Effector CD4-positive, alpha-beta T cell (primary cell): ENCODE results near the gene MT1B.
"Not testable (repeated sequence)": the region's sequence is repeated elsewhere in the genome, so short reads cannot be mapped to it uniquely, and the experiment has no call there.

Experiments
- DNase-seq: peaks from one replicate; pipeline ENCODE4 v3.0.0-alpha.2; 2020

MT1B gene

GRCh38 chr16:56621665-56622445 is 29.8 kb upstream of the MT1B start:
- DNase-seq = not testable (repeated sequence)

DNA sequence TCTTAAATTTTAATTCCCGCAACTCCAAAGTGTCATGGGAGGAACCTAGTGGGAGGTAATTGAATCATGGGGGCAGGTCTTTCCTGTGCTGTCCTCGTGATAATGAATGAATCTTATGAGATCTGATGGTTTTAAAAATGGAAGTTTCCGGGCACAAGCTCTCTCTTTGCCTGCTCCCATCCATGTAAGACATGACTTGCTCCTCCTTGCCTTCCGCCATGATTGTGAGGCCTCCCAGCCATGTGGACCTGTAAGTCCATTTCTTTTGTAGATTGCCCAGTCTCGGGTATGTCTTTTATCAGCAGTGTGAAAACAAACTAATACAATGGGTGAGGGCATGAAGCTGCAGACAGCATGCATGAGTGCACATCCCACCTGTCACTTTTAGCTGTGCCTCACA is 28.5 kb upstream of the MT1B start:
- not testable (repeated sequence) for DNase-seq

- DNase-seq = no peak
These were observed 28.0 kb upstream of the MT1B start for GRCh38 chr16:56623637-56624036.

- DNase-seq = peak; percentile 18
These were observed 26.3 kb upstream of the MT1B start, which contains the start of gene MT1E for GRCh38 chr16:56625140-56625942. Gene MT1E, plus strand, starts transcription at chr16:56625781. Its CDS starts 71 bp downstream, at chr16:56625852.

DNA sequence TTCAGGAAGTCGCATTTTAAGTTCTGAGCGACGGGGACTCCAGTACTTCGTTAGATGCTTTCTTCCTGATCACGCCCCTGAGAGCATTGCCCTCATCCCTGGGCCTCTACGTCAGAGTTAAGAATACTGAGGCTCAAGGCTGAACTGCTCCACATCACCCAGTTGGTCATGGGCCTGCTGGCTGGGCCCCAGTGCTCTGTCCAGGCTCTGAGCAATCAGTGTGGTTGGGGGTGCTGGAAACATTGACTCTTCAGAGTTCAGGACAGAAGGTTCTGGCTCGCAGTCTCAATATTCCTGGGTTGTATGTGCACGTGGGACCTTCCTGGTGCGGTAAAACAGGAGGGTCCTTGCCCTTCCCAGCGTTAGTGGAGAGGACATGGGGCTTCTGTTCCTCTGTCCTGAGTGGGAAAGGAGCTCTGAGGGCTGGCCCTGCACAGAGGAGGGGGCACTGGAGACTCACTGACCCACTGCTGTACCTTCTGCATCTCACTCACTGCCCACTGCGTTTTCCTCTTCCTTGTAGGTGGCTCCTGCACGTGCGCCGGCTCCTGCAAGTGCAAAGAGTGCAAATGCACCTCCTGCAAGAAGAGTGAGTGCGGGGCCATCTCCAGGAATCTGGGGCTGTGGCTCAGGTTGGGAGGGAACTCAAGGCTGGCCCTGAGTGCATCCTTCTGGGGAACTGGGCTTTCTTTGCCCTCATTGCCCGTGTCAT is 25.6 kb upstream of the MT1B start:
- DNase-seq = no peak

DNA sequence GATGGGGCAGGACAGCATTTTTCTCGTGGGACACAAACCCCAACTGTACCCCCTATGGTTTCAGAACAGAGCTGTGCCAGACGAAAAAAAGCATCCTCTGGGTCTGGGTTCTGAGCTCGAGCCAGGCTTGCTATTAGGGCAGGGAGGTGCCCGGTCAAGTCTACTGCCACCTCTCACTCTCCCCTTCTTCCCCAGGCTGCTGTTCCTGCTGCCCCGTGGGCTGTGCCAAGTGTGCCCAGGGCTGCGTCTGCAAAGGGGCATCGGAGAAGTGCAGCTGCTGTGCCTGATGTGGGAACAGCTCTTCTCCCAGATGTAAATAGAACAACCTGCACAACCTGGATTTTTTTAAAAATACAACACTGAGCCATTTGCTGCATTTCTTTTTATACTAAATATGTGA is 25.0 kb upstream of the MT1B start:
- no peak for DNase-seq

DNA sequence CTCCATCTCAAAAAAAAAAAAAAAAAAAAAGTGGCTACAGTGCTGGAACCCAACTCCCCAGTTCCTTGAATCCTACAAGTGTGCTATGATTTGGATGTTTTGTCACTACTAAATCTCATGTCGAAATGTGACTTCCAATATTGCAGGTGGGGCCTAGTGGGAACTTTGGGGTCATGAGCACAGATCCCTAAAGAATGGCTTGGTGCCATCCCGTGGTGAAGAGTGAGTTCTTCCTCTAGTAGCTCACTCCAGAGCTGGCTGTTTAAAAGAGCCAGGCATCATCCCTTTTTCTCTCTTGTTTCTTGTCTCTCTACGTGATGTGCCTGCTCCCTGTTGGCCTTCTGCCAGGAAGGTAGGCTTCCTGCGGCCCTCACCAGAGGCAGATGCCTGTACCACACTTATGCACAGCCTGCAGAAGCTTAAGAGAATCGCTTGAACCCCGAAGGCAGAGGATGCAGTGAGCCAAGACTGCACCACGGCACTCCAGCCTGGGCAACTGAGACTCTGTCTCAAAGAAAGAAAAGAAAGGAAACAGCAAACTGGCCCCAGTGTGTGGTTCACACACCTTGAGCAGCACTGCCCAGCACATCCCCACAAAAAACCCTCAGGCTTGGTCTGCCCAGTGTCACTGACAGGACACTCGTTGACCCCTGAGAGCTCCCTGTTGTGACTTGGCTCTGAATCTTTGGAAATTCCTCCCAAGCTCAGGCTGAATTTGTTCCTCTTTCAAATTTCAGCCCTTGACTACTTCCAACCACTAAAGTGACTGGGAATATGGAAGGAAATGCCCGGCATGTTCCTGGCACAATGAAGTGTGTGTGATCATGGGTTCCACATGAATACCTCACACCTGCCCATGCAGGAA is 23.0 kb upstream of the MT1B start:
- no peak for DNase-seq

DNA sequence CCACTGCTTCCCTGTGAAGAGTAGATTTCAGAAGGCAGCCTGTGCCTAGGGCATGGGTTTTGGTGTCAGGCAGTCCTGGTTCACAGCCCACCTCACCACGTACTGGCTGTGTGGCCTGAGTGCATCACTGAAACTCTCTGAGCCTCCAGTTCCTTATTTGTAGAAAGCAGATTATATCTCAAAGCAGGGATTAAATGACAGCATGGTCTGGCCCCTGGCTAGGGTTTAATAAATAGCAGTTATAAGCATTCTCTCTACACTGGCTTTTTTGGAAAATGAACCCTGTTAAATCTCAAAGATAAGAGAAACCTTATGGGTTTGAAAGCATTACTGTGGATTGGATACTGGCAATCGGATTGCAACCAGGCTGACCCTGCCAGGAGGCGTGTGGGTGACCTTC is 22.2 kb upstream of the MT1B start:
- DNase-seq = no peak

DNA sequence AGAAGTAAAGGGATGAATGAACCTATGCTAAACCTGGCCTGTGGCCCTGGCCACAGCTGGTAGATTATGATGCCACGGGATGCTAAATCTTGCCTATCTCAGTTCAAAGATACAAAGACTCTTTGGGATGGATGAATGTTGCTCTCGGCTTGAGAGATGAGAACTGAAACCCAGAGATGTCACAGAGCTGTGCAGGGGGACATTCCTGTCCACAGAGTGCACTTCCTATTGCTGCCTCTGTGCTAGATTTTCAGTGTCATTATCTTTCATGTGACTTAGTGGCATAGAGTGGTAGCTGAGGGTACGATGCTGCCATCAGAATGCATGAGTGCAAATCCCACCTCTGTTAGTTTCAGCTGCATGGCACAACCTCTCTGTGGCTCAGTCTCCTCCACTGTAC is 21.6 kb upstream of the MT1B start:
- no peak for DNase-seq

DNA sequence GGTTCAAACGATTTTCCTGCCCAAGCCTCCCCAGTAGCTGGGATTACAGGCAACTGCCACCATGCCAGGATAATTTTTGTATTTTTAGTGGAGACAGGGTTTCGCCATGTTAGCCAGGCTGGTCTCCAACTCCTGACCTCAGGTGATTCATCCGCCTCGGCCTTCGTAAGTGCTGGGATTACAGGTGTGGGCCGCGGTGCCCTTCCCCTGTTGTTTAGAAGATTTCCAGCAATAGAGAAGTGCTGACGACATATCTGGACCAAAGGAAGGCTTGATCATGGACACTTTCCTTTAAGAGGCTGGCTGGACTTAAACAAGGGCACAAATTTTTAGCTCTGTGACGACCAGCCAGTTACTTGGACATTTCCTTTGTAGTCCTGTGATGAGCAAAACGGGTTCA is 20.5 kb upstream of the MT1B start:
- no peak for DNase-seq

DNA sequence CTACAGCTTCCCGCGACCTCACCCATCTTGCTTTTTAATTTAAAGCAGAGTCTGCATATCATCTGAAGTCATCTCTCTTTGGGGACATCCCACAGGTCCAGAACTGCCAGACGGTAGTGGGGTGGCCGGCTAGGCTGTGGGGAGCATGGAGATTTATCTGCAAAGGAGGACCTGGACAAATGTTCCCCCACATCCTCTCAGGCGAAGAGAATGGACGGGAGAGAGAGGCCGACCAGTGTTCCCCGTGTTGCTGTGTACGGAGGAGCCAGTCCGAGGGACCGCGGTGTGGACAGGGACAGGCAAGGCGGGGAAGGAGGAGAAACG is 19.9 kb upstream of the MT1B start:
- DNase-seq = no peak

DNA sequence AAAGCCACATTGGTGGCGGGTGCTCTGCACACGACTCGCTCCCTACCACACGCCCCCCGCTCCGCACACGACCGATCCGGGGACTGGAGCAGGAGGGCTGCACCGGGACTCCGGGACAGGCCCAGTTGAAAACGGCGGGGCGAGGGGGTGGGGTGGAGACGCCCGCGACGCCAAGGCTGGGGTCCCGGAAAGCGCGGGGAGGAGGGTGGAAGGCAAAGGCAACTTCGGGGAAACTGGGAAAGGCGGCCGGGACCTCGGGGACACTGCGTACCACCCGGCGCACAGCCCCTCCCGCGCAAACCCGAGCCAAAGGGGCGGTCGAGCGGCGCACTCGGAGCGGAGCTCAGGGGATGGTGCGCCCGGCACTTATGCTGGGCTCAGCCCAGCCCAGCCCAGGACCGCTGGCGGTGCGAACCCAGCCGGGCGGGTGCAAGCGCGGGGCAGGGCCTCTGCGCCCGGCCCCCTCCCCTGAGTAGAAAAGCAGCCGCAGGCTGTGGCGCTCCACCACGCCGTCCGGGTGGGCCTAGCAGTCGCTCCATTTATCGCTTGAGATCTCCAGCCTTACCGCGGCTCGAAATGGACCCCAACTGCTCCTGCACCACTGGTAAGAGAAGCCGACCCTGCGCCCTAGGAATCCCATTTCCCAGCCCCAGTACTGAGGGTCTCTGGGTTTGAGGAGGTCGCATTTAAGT is 19.4 kb upstream of the MT1B start, which contains the start of gene MT1M:
TSS of gene MT1M (plus strand) at position 504 of the 692 bp plus-strand sequence. CDS start at position 577, 73 bp downstream.
- DNase-seq = no peak

DNA sequence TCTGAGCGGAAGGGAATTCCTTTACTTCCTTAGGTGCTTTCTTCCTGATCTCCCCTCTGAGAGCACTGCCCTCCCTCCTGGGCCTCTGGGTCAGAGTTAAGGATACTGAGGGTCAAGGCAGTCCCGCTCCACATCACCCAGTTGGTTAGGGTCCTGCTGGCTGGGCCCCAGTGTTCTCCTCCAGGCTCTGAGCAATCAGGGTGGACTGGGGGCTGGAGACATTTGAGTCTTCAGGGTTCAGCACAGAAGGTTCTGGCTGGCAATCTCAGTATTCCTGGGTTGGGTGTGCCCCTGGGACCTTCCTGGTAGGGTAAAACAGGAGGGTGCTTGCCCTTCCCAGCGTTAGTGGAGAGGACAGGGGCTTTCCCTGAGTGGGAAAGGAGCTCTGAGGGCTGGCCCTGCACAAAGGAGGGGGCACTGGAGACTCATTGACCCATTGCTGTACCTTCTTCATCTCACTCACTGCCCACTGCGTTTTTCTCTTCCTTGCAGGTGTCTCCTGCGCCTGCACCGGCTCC is 18.8 kb upstream of the MT1B start:
- DNase-seq = no peak

DNA sequence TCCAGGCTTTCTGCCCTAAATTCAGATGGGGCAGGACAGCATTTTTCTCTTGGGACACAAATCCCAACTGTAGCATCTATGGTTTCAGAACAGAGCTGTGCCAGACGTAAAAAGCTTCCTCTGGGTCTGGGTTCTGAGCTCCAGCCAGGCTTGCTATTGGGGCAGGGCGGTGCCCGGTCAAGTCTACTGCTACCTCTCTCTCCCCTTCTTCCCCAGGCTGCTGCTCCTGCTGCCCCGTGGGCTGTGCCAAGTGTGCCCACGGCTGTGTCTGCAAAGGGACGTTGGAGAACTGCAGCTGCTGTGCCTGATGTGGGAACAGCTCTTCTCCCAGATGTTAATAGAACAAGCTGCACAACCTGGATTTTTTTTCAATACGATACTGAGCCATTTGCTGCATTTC is 18.2 kb upstream of the MT1B start:
- no peak for DNase-seq

GRCh38 chr16:56634715-56635440 is 16.8 kb upstream of the MT1B start:
- no peak for DNase-seq

DNA sequence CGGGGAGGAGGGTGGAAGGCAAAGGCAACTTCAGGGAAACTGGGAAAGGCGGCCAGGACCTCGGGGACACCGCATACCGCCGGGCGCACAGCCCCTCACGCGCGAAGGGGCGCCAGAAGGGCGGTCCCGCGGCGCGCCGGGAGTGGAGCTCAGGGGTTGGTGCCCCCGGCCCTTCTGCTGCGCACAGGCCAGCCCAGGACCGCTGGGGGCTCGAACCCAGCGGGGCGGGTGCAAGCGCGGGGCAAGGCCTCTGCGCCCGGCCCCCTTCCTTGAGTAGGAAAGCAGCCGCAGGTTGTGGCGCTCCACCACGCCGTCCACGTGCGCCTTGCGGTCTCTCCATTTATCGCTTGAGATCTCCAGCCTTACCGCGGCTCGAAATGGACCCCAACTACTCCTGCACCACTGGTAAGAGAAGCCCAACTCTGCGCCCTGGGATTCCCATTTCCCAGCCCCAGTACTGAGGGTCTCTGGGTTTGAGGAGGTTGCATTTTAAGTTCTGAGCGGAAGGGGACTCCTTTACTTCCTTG is 16.2 kb upstream of the MT1B start:
- no peak for DNase-seq

DNA sequence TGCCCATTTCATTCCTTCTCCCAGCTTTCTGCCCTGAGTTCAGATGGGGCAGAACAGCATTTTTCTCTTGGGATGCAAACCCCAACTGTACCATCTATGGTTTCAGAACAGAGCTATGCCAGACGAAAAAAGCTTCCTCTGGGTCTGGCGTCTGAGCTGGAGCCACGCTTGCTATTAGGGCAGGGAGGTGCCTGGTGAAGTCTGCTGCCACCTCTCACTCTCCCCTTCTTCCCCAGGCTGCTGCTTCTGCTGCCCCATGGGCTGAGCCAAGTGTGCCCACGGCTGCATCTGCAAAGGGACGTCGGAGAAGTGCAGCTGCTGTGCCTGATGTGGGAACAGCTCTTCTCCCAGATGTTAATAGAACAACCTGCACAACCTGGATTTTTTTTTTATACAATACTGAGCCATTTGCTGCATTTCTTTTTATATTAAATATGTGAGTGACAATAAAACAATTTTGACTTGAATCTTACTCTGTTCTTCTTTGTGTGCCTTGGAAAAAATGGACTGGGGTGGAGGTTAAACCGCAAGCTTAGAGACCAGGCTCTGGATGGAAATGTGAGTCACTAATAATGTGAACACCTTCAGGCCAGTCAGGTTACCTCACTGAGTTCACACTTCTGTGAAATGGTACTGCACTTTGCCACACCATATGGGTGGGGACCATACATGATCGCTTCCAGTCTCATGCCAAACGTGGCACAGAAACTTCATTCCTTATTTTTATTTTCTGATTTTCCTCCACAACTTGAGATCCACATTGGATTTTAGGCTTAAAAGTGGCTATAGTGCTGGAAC is 14.9 kb upstream of the MT1B start:
- DNase-seq = no peak

- no peak for DNase-seq
These were observed 13.6 kb upstream of the MT1B start, which contains the start of gene MT1A for GRCh38 chr16:56637814-56638750. Gene MT1A, plus strand, starts transcription at chr16:56638666. Its CDS starts 73 bp downstream, at chr16:56638739.
